ENCODE data around the gene RETNLB. TPM values are rescaled to one million over a fixed set of nuclear protein-coding genes. Genes with fewer than 3 reads are reported as not detected.

RETNLB gene
- total RNA-seq = not detected

GRCh38 chr3:108757404-108757982 lies at the start of gene RETNLB:
TSS of gene RETNLB (minus strand) at chr3:108757410. CDS start at chr3:108757185, 225 bp downstream.

Other genes with a start within 250 kb of the RETNLB start
- gene MYH15, start 246.8 kb downstream of the RETNLB start, total RNA-seq = 58.3 TPM
- gene CIP2A, start 168.0 kb downstream of the RETNLB start, total RNA-seq = 18.5 TPM
- 51.1 TPM for gene DZIP3, start 167.7 kb downstream of the RETNLB start, total RNA-seq
- gene TRAT1, start 65.4 kb upstream of the RETNLB start, total RNA-seq = 0.82 TPM
- 14.0 TPM for gene GUCA1C, start 196.5 kb upstream of the RETNLB start, total RNA-seq

Data from camera-type eye (tissue), 1 donor.